ENCODE results near the gene CDH13.

GRCh38 chr16:82763371-82763770 lies 136.6 kb downstream of the CDH13 start:
- TF ChIP-seq POLR2A (IDR thresholded peaks at IDR 0.05) (no peak), CTCF (IDR thresholded peaks at IDR 0.05) (no peak)

All from body of pancreas (tissue), 4 donors.